HEK293T (cell line): ENCODE data around the gene DNASE2B.

Experiments used
- ARNT ChIP-seq: fragments of 450-650 bp; IDR thresholded peaks from 2 replicates; pipeline ENCODE4 v1.6.1; 2017; ENCODE audit warnings: mild to moderate bottlenecking
- ELF4 ChIP-seq: fragments of 450-650 bp; IDR thresholded peaks from 2 replicates; pipeline ENCODE4 v1.6.1; 2017; ENCODE audit warnings: antibody characterized with exemption
- L3MBTL2 ChIP-seq: fragments of 450-650 bp; conservative IDR thresholded peaks from 2 replicates; pipeline ENCODE4 v1.6.1; 2016; ENCODE audit warnings: mild to moderate bottlenecking
- PKNOX1 ChIP-seq: fragments of 450-650 bp; IDR thresholded peaks from 2 replicates; pipeline ENCODE4 v1.6.1; 2016
- SP1 ChIP-seq: fragments of 450-650 bp; IDR thresholded peaks from 2 replicates; pipeline ENCODE4 v1.6.1; 2017
- TARDBP ChIP-seq: fragments of 450-650 bp; IDR thresholded peaks from 2 replicates; pipeline ENCODE4 v1.6.1; 2016

DNA sequence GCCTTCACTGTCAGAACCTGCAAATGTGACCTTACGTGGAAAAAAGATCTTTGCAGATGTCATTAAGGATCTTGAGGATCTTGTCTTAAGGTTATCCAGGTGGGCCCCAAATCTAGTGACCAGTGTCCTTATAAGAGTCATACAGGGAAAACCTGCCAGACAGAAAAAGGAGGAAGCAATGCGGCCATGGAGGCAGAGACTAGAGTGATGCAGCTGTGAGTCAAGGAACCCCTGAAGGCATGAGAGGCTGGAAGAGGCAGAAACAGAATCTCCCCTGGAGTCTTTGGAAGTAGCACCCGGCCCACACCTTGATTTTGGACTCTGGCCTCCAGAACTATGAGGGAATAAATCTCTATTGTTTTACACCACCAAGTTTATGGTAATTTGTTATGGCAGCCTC lies 36.5 kb upstream of the DNASE2B start:
- TF ChIP-seq TARDBP (no peak), L3MBTL2 (no peak), ELF4 (no peak), SP1 (no peak), ARNT (no peak), PKNOX1 (no peak)
